Urothelium cell line (cell line): ENCODE data around the gene ZNF780B.
"Not testable (repeated sequence)": the region's sequence is repeated elsewhere in the genome, so short reads cannot be mapped to it uniquely, and the experiment has no call there.

Experiments
- DNase-seq: peaks from one replicate; pipeline ENCODE4 v3.0.0; 2011; ENCODE audit warnings: low spot score, mixed read lengths
- FAIRE-seq: peaks from 2 replicates; lab custom pipeline; 2011; peaks lifted over from hg19 to GRCh38; lab: Jason Lieb, UNC

ZNF780B gene

DNA sequence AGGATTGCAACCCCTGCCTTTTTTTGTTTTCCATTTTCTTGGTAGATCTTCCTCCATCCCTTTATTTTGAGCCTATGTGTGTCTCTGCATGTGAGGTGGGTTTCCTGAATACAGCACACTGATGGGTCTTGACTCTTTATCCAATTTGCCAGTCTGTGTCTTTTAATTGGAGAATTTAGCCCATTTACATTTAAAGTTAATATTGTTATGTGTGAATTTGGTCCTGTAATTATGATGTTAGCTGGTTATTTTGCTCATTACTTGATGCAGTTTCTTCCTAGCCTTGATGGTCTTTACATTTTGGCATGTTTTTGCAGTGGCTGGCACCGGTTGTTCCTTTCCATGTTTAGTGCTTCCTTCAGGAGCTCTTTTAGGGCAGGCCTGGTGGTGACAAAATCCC lies 14.3 kb downstream of the ZNF780B start:
- FAIRE-seq, result not testable (repeated sequence)

DNA sequence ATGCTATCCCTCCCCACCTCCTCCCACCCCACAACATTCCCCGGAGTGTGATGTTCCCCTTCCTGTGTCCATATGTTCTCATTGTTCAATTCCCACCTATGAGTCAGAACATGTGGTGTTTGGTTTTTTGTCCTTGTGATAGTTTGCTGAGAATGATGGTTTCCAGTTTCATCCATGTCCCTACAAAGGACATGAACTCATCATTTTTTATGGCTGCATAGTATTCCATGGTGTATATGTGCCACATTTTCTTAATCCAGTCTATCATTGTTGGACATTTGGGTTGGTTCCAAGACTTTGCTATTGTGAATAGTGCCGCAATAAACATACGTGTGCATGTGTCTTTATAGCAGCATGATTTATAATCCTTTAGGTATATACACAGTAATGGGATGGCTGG lies 18.0 kb downstream of the ZNF780B start:
- DNase-seq, FAIRE-seq: not testable (repeated sequence)

More for the DNA sequence above, 14.3 kb downstream of the ZNF780B start:
- not testable (repeated sequence) for DNase-seq

DNA sequence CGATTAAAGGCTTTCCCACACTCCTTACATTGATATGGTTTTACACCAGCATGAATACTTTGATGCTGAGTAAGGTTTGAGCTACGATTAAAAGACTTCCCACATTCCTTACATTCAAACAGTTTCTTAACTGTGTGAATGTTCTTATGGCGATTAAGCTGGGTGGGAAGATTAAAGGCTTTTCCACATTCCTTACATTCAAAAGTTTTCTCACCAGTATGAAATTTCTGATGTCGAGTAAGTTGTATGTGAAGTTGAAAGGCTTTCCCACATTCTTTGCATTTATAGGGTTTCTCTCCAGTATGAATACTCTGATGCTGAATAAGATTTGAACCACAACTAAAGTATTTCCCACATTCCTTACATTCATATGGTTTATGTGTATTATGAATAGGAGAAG lies 20.0 kb downstream of the ZNF780B start:
- DNase-seq (no peak), FAIRE-seq (no peak)

DNA sequence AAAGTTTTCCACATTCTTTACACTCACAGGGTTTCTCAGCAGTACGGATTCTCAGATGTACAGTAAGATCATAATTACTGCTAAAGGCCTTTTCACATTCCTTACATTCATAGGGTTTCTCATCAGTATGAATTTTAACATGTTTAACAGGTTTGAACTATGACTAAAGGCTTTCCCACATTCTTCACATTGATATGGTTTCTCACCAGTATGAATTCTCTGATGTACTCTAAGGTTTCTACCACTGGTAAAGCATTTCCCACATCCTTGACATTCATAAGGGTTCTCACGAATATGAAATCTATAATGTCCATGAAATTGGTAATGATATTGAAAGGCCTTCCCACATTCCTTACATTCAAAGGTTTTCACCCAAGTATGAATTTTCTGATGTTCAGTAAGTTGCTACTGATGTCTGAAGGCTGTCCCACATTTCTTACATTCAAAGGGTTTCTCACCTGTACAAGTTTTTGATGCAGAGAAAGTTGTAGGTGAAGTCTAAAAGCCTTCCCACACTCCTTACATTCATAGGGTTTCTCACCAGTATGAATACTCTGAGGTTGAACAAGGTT lies 22.0 kb downstream of the ZNF780B start:
- FAIRE-seq (no peak), DNase-seq (no peak)

DNA sequence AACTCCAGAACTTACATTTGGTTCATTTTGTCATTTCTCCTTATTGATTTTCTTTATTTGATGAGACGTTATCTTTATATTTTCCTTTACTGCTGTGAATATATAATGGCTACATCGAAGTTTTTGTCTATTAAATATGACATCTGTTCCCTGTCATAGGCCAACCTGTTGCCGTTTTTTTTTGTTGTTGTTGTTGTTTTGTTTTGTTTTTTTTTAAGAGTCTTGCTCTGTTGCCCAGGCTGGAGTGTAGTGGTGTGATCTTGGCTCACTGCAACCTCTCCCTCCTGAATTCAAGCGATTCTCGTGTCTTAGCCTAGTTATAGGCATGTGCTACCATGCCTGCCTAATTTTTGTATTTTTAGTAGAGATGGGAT lies 29.4 kb downstream of the ZNF780B start:
- DNase-seq, result no peak
- no peak for FAIRE-seq

DNA sequence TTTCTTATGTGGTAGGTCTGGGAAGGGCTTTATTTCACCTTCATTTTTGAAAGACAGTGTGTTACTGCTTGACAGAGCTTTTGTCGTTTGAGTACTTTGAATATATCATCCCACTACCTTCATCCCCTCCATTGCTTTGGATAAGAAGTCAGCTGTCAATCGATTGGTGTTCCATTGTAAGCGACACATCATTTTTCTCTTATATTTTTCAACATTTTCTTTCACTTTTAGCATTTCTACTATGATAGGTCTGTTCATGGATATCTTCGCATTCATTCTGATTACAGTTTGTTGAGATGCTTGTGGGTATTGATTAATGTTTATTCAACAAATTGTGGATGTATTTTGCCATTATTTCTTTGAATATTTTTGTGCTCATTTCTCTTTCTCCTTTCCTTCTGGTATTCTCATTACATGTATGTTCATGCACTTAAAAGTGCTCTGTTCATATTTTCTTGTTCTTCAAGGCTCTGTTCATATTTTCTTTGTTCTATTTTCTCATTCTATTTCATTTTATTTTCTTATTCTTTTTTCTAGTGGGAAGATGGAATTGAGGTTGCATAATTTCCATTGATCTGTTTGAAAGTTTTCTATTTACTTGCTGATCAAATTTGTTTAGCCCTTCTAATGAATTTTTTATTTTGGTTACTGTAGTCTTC lies 30.0 kb downstream of the ZNF780B start:
- no peak for FAIRE-seq
- DNase-seq, result no peak

DNA sequence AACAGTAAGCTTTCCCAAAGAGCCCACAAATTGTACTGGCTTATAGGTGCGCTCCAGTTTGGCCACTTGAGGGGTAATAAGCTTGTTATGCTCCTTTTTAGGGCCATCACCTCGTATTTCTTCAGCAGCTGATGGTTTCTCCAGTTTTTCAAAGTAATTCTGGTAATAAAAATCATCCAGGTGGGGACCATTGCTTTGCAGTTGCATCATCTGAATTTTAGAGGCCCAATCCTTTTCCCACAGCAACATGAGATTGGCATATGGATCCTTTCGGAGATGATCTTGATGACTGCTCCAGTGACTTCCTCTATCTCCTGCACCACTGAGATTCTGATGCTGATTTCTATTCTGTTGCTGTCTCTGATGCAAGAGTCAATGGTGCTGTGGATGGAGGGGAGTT lies 32.1 kb downstream of the ZNF780B start:
- no peak for DNase-seq
- FAIRE-seq, result no peak

DNA sequence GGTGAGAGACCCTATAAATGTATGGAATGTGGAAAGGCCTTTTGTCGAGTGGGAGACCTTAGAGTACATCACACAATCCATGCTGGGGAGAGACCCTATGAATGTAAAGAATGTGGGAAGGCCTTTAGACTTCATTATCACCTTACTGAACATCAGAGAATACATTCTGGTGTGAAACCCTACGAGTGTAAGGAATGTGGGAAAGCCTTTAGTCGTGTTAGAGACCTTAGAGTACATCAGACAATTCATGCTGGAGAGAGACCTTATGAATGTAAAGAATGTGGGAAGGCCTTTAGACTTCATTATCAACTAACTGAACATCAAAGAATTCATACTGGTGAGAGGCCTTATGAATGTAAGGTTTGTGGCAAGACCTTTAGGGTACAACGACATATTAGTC lies 42.0 kb downstream of the ZNF780B start:
- FAIRE-seq, result no peak

DNA sequence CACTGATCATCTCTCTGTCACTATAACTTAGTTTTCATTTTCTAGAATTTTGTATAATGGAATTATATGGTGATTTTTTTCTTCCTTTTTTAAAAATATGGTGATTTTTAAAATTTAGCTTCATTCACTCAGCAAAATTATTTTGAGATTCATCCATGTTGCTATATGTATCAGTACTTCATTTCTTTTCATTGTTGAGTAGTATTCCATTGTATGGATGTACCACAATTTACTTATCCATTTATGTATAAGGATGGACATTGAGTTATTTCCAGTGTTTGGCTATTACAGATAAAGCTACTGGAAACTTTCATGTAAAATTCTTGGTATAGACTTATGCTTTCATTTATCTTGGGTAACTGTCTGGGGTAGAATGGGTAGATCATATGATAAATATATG lies 46.4 kb downstream of the ZNF780B start:
- no peak for DNase-seq
- FAIRE-seq, result no peak

More for the DNA sequence above, 42.0 kb downstream of the ZNF780B start:
- no peak for DNase-seq

DNA sequence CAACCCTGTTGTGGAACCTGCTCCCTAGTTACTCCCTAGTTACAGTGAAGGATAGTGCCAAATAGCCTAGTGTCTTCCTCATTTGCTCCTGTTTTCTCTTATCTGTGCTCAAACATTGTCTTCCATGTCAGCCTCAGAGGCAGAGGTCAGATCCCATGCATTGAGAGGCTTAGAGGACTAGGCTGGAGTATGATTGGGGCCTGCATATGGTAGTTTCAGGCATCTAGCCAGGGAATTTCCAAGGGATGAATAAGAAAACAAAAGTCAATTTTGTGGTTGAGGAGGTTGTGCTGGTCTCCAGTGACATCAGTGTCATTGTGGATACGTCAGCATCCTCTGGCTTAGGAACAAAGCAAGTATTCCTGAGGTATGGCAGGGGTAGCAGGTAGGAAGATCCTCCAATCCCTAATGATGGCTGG lies 49.7 kb downstream of the ZNF780B start:
- FAIRE-seq (no peak), DNase-seq (peak; percentile 68)

DNA sequence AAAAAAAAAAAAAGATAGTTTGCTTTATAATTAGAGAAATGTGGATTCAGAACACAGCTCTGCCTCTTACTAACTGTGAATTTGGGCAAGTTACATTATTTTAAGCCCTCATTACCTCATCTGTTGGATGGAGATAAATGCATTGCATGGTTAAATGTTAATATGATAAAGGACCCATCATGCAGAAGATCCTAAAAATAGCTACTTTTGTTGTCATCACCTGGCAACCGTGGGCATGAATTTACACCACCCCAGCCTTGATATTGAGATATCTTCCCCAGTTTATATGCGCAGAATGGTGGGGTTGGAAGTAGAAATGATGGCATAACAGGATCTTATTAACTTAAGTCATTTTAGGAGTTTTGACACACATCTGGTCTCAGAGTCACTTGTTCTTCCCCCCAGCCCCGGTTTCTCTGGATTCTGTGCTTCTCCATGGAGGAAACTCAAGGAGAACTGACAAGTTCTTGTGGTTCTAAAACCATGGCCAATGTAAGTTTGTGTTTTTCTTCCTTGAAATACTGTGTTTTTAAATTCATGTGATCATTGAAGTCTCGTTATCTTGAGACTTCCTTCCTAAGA lies 50.2 kb downstream of the ZNF780B start:
- FAIRE-seq, result no peak
- DNase-seq, result no peak

DNA sequence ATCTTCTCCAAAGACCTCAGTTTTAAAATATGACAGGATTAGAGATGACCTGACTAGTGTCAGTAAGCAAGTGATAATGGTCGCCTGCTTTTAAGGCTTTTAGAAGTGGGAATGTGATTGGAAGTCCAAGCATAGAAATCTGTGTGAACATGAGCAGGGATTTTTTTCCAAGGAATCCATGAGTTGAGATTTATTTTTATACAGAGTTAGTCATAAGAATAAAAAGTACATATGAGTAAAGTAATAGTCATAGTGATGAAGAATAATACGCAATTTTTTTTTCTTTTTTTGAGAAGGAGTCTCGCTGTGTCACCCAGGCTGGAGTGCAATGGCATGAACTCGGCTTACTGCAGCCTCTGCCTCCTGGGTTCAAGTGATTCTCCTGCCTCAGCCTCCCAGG lies 57.5 kb downstream of the ZNF780B start:
- FAIRE-seq, result no peak
- DNase-seq, result no peak

DNA sequence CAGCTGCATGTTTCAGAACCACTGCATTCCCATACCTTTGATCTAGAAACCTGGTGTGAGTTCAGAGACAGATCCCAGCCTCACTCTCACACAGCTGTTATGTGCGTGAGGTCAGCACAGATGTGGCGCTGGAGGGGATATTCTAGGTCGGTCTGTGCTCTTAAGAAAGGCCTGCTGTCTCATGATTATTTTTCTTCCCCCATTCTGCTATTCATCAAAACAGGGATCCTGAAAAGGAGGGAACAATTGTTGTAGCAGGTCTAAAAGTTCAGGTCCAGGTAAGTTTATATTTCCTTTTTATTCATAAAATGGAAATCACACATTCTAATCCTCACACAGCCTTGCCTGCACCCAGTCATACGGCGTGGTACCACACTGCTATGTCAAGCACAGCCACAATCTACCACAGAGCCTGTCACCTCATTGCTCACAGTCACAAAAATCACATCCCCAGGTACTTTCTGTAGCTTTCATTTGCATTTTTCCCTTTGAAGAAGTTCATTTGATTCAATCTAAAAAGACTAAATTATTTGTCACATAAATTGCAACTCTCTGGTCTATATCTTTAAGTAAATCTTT lies 58.3 kb downstream of the ZNF780B start:
- FAIRE-seq (no peak), DNase-seq (no peak)

DNA sequence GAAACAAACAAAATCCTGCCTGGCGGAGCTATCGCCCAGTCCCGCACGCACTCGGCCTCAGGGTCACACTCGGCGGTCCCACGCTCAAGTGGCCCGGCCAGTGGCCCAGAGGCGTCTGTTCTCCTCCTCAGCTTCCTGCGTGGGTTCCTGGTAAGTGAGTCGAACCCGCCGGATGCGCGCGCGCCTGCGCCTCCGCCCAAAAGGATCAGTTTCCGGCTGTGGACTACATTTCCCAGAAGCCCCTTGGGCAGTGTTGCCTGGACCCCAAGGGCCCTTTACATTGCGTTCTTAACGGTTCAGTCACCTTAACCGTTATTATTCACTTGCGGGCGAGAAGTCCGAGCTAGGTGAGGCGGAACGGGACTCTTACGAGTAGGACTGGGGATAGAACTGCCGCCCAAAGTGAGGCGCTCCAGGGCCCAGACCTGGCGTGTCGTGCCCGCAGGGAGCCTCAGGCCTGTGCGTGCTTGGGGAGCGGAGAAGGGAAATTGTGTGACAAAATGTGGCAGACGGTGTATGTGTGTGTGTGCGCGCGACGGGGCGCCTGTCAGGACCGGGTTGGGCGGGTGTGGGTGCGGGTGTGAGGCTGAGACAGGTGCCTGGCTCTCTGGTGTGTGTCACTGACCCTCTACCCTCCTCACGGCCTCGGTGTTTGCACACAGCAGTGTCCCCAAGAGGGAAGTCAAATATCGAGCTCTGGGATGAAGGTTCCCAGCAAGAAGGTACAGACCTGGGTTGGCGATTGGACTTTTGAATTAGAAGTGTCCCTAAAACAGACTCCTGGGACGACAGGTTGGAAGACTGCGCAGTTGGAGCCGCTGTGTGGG lies 59.0 kb downstream of the ZNF780B start, which contains the start of gene ZNF546:
ZNF546 (plus strand) TSS at position 250 of the 827 bp plus-strand sequence. CDS start 1,267 bp downstream, outside the sequence.
- FAIRE-seq (no peak), DNase-seq (peak; percentile 93)

DNA sequence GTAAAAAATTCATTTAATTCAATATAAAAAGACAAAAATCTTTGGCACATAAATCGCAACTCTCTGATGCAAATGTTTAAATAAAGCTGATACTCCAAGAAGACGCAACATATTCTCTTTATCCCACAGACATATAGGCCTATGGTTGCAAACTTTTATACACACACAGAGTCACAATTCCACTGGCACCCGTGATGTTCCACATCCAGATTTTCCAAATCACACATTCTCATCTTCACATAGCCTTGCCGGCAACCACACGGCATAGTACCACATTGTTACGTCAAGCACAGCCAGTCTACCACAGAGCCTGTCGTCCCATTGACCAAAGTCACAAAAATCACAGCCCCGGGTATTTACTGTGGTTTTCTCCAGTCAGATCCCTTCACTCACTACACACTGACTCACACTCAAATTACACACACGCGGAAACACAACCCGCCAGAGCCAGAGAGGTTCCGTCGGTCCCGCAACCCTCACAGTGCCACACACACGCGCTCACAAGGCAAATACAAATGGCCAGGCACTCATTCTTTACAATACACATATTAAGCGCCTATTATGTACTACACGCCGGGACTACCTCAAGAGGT lies 59.7 kb downstream of the ZNF780B start:
- no peak for FAIRE-seq
- peak; percentile 34 for DNase-seq

DNA sequence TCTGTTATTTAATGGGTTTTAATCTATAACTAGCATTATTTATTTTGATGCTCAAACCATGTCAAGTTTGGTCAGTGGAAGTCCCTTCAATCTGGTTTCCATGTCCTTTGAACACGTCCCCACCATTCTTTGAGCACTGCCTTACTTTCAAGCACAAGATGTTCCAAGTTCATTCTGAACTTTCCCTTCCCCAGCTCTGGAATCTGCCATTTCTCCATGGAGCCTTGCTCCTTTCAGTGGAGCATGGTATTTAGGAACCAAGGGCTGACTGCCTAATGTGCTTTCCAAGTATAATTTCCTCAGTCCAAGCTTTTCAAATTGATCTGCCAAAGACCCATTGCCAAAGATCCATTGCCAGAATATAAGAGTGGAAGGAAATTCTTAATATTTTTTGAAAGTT lies 60.2 kb downstream of the ZNF780B start:
- no peak for FAIRE-seq
- DNase-seq, result no peak

DNA sequence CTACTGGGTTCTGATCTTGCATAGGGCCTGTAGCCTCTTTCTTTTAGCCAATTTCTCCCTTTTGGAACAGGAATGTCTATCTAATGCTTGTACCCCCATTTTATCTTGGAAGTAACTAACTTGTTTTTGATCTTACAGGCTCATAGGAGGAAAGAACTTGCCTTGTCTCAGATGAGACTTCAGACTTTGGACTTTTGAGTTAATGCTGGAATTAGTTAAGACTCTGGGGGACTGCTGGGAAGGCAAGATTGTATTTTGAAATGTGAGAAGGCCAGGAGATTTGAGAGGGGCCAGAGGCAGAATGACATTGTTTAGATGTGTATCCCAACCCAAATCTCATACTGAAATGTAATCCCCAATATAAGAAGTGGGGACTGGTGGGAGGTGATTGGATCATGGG lies 61.7 kb downstream of the ZNF780B start:
- DNase-seq (no peak), FAIRE-seq (no peak)

DNA sequence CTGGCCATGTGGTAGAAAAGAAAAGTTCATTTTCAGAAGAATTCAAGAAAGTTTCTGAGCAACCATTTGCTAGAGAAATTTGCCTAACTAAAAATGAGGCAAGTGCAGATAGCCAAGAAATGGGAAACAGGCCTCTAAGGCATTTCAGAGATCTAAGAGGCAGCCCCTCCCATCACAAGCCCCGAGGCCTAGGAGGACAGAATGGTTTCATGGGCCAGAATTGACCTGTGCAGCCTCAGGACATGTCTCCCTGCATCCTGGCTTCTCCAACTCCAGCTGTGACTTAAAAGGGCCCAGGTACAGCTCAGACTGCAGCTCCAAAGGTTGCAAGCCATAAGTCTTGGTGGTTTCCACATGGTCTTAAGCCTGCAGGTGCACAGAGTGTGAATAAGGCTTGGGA lies 62.4 kb downstream of the ZNF780B start:
- DNase-seq, result no peak
- FAIRE-seq, result no peak

DNA sequence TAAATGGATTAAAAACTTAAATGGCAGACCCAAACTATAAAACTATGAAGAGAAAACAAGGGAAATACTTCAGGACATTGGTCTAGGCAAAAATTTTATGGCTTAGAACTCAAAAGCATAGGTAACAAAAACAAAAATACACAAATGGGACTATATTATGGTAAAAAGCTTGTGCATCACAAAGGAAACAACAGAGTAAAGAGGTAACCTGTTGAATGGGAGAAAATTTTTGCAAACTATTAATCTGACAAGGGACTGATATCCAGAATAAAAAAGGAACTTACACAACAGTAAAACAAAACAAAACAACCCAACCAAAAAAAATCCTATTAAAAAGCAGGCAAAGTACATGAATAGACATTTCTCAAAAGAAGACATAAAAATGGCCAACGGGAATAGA lies 68.4 kb downstream of the ZNF780B start:
- DNase-seq, result no peak
- no peak for FAIRE-seq

DNA sequence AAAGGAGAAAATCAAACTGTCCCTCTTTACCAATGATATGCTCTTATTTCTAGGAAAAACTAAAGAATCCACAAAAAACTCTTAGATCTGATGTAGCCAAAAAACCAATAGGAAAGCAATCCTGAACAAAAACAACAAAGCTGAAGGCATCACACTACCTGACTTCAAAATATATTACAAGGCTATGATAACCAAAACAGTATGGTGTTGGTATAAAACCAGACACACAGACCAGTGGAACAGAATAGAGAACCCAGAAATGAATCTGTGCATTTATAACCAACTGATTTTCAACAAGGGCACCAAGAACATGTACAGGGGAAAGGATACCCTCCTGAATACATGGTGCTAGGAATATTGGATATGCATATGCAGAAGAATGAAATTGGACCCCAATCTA lies 68.9 kb downstream of the ZNF780B start:
- no peak for FAIRE-seq
- no peak for DNase-seq

DNA sequence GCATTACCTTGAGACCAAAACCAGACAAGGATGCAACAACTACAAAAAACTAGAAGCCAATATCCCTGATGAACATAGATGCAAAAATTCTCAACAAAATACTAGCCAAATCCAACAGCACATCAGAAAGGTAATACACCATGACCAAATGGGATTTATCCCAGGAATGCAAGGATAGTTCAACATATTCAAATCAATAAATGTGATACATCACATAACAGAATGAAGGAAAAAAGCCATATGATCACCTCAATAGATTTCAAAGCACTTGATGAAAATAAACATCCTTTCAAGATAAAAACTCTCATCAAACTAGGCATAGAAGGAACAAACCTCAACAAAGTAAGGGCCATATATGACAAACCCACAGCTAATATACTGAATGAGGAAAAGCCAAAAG lies 69.4 kb downstream of the ZNF780B start:
- no peak for FAIRE-seq

More for the DNA sequence above, 69.4 kb downstream of the ZNF780B start:
- no peak for DNase-seq
